Left lobe of liver (tissue), 2 donors: Measurements from ENCODE around the gene PPTC7. TPM values are rescaled to one million over a fixed set of nuclear protein-coding genes. Genes with fewer than 3 reads are reported as not detected.

ENCODE experiments used
- ATAC-seq: fragments of 200-7000 bp; cut with Tn5 transposase; one replicate; pipeline ENCODE4 v1.9.1; 2020; ENCODE audit warnings: mild to moderate bottlenecking, moderate library complexity
- DNase-seq: peaks from one replicate; pipeline ENCODE4 v3.0.0-alpha.2; 2020; ENCODE audit warnings: low spot score
- total RNA-seq: library from RNA; stranded (reverse); gene quantifications from one replicate; pipeline ENCODE4 v1.2.1, GENCODE V29; 2021
- donor health status: DM: no; HTN: no; CAD: no; lungs with moderate emphysema.
- donor health status: DM: no; HTN: yes; CAD: no.

The PPTC7 gene
- total RNA-seq, 1 donor from 2014 or later = 12.7 TPM

GRCh38 chr12:110498984-110499706 is 84.0 kb downstream of the PPTC7 start:
- DNase-seq = no peak
- no peak for ATAC-seq

Other genes starting within 250 kb of the PPTC7 start
- 15.5 TPM for gene ANAPC7, start 179.6 kb downstream of the PPTC7 start, total RNA-seq
- 54.0 TPM for gene ARPC3, start 133.0 kb downstream of the PPTC7 start, total RNA-seq
- 16.6 TPM for gene GPN3, start 115.1 kb downstream of the PPTC7 start, total RNA-seq
- 2.2 TPM for gene FAM216A, start 114.5 kb downstream of the PPTC7 start, total RNA-seq
- 42.3 TPM for gene VPS29, start 81.2 kb downstream of the PPTC7 start, total RNA-seq
- gene RAD9B, start 81.0 kb downstream of the PPTC7 start, total RNA-seq = 0.25 TPM
- gene TCTN1, start 30.8 kb upstream of the PPTC7 start, total RNA-seq = 14.8 TPM
- 1.5 TPM for gene HVCN1, start 105.8 kb upstream of the PPTC7 start, total RNA-seq
- 42.8 TPM for gene PPP1CC, start 159.6 kb upstream of the PPTC7 start, total RNA-seq